Mesendoderm (in vitro differentiated cells): ENCODE data around the gene AP2M1. TPM values are rescaled to one million over a fixed set of nuclear protein-coding genes. Genes with fewer than 3 reads are reported as not detected.

Experiments used
- DNase-seq: peaks from one replicate; pipeline ENCODE4 v3.0.0; 2013
- H2AK5ac ChIP-seq: 2 replicates; pipeline ENCODE4 v1.6.1; 2013; ENCODE audit warnings: low read length, inconsistent platforms
- H2BK120ac ChIP-seq: 2 replicates; pipeline ENCODE4 v1.6.1; 2013; ENCODE audit warnings: low read depth, mild to moderate bottlenecking, low read length, moderate library complexity, mixed read lengths
- H2BK15ac ChIP-seq: replicated peaks from 2 replicates; pipeline ENCODE4 v1.6.1; 2013; ENCODE audit warnings: low read depth, mild to moderate bottlenecking, moderate library complexity
- H2BK5ac ChIP-seq: 2 replicates; pipeline ENCODE4 v1.6.1; 2013; ENCODE audit warnings: low read length, inconsistent platforms
- H3K18ac ChIP-seq: 2 replicates; pipeline ENCODE4 v1.6.1; 2013; ENCODE audit warnings: mild to moderate bottlenecking, low read length, mixed read lengths
- H3K23ac ChIP-seq: one replicate; pipeline ENCODE4 v1.6.1; 2013; ENCODE audit warnings: low read length
- H3K27ac ChIP-seq: 2 replicates; pipeline ENCODE4 v1.5.1; 2013; ENCODE audit warnings: low read depth, mild to moderate bottlenecking, inconsistent platforms, low read length, moderate library complexity
- H3K27me3 ChIP-seq: 2 replicates; pipeline ENCODE4 v1.6.1; 2013; ENCODE audit warnings: low read length, control low read depth, mild to moderate bottlenecking, inconsistent platforms; ENCODE audit not compliant: insufficient read depth, poor library complexity
- H3K36me3 ChIP-seq: 2 replicates; pipeline ENCODE4 v1.6.1; 2013; ENCODE audit warnings: low read length, inconsistent platforms; ENCODE audit not compliant: control insufficient read depth, insufficient read depth
- H3K4ac ChIP-seq: one replicate; pipeline ENCODE4 v1.6.1; 2013; ENCODE audit warnings: low read depth, mild to moderate bottlenecking, low read length, moderate library complexity
- H3K4me1 ChIP-seq: 2 replicates; pipeline ENCODE4 v1.6.1; 2013; ENCODE audit warnings: low read depth, low read length, inconsistent platforms; ENCODE audit not compliant: control insufficient read depth
- H3K4me2 ChIP-seq: 2 replicates; pipeline ENCODE4 v1.6.1; 2013; ENCODE audit warnings: low read length
- H3K4me3 ChIP-seq: 2 replicates; pipeline ENCODE4 v1.5.1; 2013; ENCODE audit warnings: mild to moderate bottlenecking, low read length
- H3K56ac ChIP-seq: one replicate; pipeline ENCODE4 v1.6.1; 2013; ENCODE audit warnings: low read length
- H3K79me1 ChIP-seq: 2 replicates; pipeline ENCODE4 v1.6.1; 2013; ENCODE audit warnings: low read length, inconsistent platforms
- H3K79me2 ChIP-seq: 2 replicates; pipeline ENCODE4 v1.6.1; 2013; ENCODE audit warnings: mild to moderate bottlenecking, low read length; ENCODE audit not compliant: control insufficient read depth, insufficient read depth
- H3K9ac ChIP-seq: 2 replicates; pipeline ENCODE4 v1.6.1; 2013; ENCODE audit warnings: low read length, inconsistent platforms
- H4K5ac ChIP-seq: one replicate; pipeline ENCODE4 v1.6.1; 2013; ENCODE audit warnings: low read length
- H4K8ac ChIP-seq: one replicate; pipeline ENCODE4 v1.6.1; 2013; ENCODE audit warnings: low read depth, mild to moderate bottlenecking, control low read depth, low read length, moderate library complexity
- WGBS: extraction: QIAGEN DNeasy Blood & Tissue Kit; methylation state at CpG from one replicate; pipeline ENCODE4 v1.1.7; 2013; ENCODE audit warnings: low lambda C conversion rate, missing lambda C conversion rate; ENCODE audit not compliant: insufficient coverage; ENCODE audit errors: extremely low coverage; 5-methylcytosine and 5-hydroxymethylcytosine counted together
- polyA plus RNA-seq, 2 experiments: library from polyadenylated mRNA; stranded (reverse); fragments of 200-250 nt; gene quantifications; one replicate each; pipeline ENCODE4 v1.2.3, GENCODE V29; 2013

The AP2M1 gene
- 357 TPM for polyA plus RNA-seq (2013, experiment 1 of 2)
- 372 TPM for polyA plus RNA-seq (2013, experiment 2 of 2)

GRCh38 chr3:184174646-184175492 lies at the start of gene AP2M1:
Gene AP2M1 (plus strand): TSS chr3:184174855. CDS start chr3:184176994, 2,139 bp downstream.
- Histone ChIP-seq H3K79me1 (peaks cover 23% of the 10 kb centered on the region), H3K27ac (peak within 1 kb of the TSS; percentile 98), H3K4me3 (peak within 1 kb of the TSS; percentile 98), H3K36me3 (peaks cover 11% of the 10 kb centered on the region), H3K4ac (peak within 1 kb of the TSS; percentile 75), H4K8ac (no peak within 1 kb of the TSS), H3K4me1 (peaks cover 9% of the 10 kb centered on the region), H3K79me2 (peaks cover 32% of the 10 kb centered on the region), H2BK5ac (peak within 1 kb of the TSS; percentile 98), H3K18ac (peak within 1 kb of the TSS; percentile 88), H2AK5ac (peak within 1 kb of the TSS; percentile 85), H2BK15ac (no peak within 1 kb of the TSS), H2BK120ac (peak within 1 kb of the TSS; percentile 15), H3K23ac (peak within 1 kb of the TSS; percentile 99), H4K5ac (no peak within 1 kb of the TSS), H3K4me2 (peak within 1 kb of the TSS; percentile 96), H3K56ac (peak within 1 kb of the TSS; percentile 100), H3K27me3 (no peaks in the 10 kb centered on the region), H3K9ac (peak within 1 kb of the TSS; percentile 99)
- DNase-seq, result peak; percentile 100
- WGBS, result no CpG with 5 or more reads among the region's 73 CpGs

GRCh38 chr3:184126006-184126405 lies 48.6 kb upstream of the AP2M1 start:
- Histone ChIP-seq H3K4me3 (no peak overlapping the region), H3K79me2 (no peaks in the 10 kb centered on the region), H3K27me3 (no peaks in the 10 kb centered on the region), H3K23ac (no peak overlapping the region), H4K8ac (no peak overlapping the region), H3K4me1 (no peaks in the 10 kb centered on the region), H3K56ac (no peak overlapping the region), H3K79me1 (no peaks in the 10 kb centered on the region), H3K4me2 (no peak overlapping the region), H2BK5ac (no peak overlapping the region), H3K18ac (no peak overlapping the region), H2BK15ac (no peak overlapping the region), H3K9ac (no peak overlapping the region), H3K36me3 (no peaks in the 10 kb centered on the region), H2BK120ac (no peak overlapping the region), H3K27ac (no peak overlapping the region), H2AK5ac (no peak overlapping the region), H3K4ac (no peak overlapping the region), H4K5ac (no peak overlapping the region)
- no CpG with 5 or more reads among the region's 3 CpGs for WGBS
- DNase-seq, result no peak

GRCh38 chr3:184129012-184129411 lies 45.6 kb upstream of the AP2M1 start:
- H2BK5ac ChIP-seq, result no peak overlapping the region
- no peak overlapping the region for H3K4me2 ChIP-seq
- H3K4ac ChIP-seq, result no peak overlapping the region
- no peak overlapping the region for H4K8ac ChIP-seq
- no peak overlapping the region for H2BK120ac ChIP-seq
- no peak overlapping the region for H3K23ac ChIP-seq
- no peaks in the 10 kb centered on the region for H3K4me1 ChIP-seq
- DNase-seq, result peak; percentile 74
- WGBS, result no CpG with 5 or more reads among the region's 2 CpGs
- no peaks in the 10 kb centered on the region for H3K79me2 ChIP-seq
- H3K18ac ChIP-seq, result no peak overlapping the region
- H3K9ac ChIP-seq, result no peak overlapping the region
- H3K27me3 ChIP-seq, result no peaks in the 10 kb centered on the region
- H3K56ac ChIP-seq, result no peak overlapping the region
- H2AK5ac ChIP-seq, result no peak overlapping the region
- H3K36me3 ChIP-seq, result no peaks in the 10 kb centered on the region
- H3K4me3 ChIP-seq, result no peak overlapping the region
- H3K79me1 ChIP-seq, result no peaks in the 10 kb centered on the region
- H3K27ac ChIP-seq, result no peak overlapping the region
- H2BK15ac ChIP-seq, result no peak overlapping the region
- no peak overlapping the region for H4K5ac ChIP-seq

GRCh38 chr3:184132945-184133344 lies 41.7 kb upstream of the AP2M1 start:
- Histone ChIP-seq H3K27ac (no peak overlapping the region), H3K4me1 (peaks cover 6% of the 10 kb centered on the region), H3K9ac (no peak overlapping the region), H3K4me3 (no peak overlapping the region), H2BK120ac (no peak overlapping the region), H3K23ac (no peak overlapping the region), H3K79me1 (peaks cover 18% of the 10 kb centered on the region), H4K8ac (no peak overlapping the region), H3K79me2 (peaks cover 23% of the 10 kb centered on the region), H2BK15ac (no peak overlapping the region), H3K4me2 (no peak overlapping the region), H3K4ac (no peak overlapping the region), H3K18ac (no peak overlapping the region), H3K36me3 (peaks cover 2% of the 10 kb centered on the region), H2BK5ac (no peak overlapping the region), H3K27me3 (no peaks in the 10 kb centered on the region), H3K56ac (no peak overlapping the region), H2AK5ac (no peak overlapping the region), H4K5ac (no peak overlapping the region)
- no CpG with 5 or more reads among the region's 4 CpGs for WGBS
- no peak for DNase-seq

GRCh38 chr3:184133840-184134745 lies 40.6 kb upstream of the AP2M1 start:
- no peaks in the 10 kb centered on the region for H3K27me3 ChIP-seq
- no peak overlapping the region for H2AK5ac ChIP-seq
- H3K23ac ChIP-seq, result peak overlapping the region; percentile 67
- H2BK120ac ChIP-seq, result no peak overlapping the region
- no peak overlapping the region for H2BK15ac ChIP-seq
- peaks cover 23% of the 10 kb centered on the region for H3K79me2 ChIP-seq
- peak overlapping the region; percentile 97 for H3K4me2 ChIP-seq
- DNase-seq, result peak; percentile 90
- H3K27ac ChIP-seq, result no peak overlapping the region
- H2BK5ac ChIP-seq, result no peak overlapping the region
- H3K4me1 ChIP-seq, result peaks cover 6% of the 10 kb centered on the region
- WGBS, result no CpG with 5 or more reads among the region's 37 CpGs
- H4K5ac ChIP-seq, result no peak overlapping the region
- H3K56ac ChIP-seq, result peak overlapping the region; percentile 93
- H3K36me3 ChIP-seq, result peaks cover 2% of the 10 kb centered on the region
- H3K4ac ChIP-seq, result peak overlapping the region; percentile 64
- H3K4me3 ChIP-seq, result peak overlapping the region; percentile 80
- peak overlapping the region; percentile 25 for H3K18ac ChIP-seq
- H3K9ac ChIP-seq, result peak overlapping the region; percentile 91
- peaks cover 18% of the 10 kb centered on the region for H3K79me1 ChIP-seq
- H4K8ac ChIP-seq, result no peak overlapping the region
